HUDEP-2 (cell line): ENCODE data around the gene ZKSCAN5.

ENCODE experiments used
- DNase-seq, 76 experiments: peaks; one replicate each; lab custom pipeline; 2025; ENCODE audit not compliant: unreplicated experiment in 76 of 76; lab: John Stamatoyannopoulos, UW

Gene ZKSCAN5

DNA sequence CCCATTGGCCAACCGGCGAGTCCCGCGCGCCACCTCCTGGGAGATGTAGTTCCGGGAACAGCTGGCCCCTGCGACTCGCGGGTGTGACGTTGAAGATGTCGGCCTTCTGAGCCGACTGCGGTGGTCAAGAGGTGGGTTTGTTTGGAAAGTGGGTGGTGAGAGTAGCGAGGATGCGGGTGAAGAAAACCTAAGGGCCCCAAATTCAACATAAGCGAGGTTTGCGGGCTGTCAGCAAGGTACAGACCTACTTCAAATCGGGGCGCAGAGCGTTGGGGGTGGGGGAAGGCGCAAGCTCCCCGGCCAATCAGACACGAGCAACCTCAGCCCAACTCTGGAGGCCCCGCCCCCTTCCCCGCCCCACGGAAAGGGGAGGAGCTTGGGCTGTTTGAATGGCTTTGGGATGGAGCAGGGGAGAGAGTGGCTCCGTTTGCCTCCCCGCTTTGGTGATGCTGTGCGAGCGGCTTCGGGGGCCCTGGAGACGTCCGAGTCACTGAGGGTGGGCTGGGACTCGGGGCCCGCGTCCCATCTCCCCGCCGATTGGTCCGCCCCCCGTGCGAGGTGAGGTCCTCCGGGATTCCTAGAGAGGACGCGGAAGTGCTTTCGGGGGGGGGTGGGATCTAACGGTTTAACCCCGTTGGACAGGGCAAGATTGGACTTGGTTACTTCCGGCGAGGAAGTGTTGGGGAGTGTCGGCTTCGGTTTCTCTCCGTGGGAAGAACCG is at the start of gene ZKSCAN5:
Gene ZKSCAN5, plus strand, starts transcription at position 60 of the 721 bp plus-strand sequence. CDS start 1,383 bp downstream, outside the sequence.
- DNase-seq = peak; percentile 23 to 99 (median 93)

DNA sequence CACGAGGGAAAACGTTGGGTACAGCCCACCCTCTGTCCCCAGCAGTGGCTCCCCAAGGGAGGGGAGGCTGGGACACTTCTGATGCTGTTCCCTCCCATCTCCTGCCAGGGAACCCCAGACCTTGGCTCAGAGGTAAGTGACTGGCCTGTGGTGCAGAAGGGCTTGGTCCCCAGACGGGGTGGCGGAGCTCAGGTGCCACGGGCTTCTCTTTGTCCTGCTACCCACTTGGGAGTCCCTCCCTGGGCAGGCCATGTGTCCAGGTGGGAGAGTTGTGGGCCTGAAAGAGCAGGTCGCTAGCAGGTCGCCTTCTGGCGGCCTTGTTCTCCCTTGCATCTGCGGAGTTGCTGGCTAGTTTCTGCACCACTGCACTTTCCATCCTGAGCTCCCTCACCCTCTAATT is 48.6 kb upstream of the ZKSCAN5 start:
- DNase-seq = no peak

DNA sequence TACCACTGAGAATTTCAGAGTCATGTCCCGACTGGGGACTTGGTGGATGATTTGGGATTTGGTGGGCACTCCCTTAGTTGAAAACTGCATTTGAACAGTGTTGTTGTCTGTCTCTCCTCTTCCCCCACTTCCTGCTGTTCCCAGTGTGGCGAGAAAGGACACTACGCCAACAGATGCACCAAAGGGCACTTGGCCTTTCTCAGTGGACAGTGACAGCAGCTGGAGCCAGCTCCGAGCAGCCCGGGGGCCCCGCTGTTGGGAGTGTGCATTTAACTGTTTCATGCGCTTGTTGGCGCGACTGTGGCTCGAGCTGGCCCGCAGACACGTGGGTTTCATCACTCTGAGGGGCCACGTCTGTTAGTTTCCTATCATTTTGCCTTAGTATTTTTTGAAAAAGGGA is 48.2 kb upstream of the ZKSCAN5 start:
- DNase-seq = no peak

DNA sequence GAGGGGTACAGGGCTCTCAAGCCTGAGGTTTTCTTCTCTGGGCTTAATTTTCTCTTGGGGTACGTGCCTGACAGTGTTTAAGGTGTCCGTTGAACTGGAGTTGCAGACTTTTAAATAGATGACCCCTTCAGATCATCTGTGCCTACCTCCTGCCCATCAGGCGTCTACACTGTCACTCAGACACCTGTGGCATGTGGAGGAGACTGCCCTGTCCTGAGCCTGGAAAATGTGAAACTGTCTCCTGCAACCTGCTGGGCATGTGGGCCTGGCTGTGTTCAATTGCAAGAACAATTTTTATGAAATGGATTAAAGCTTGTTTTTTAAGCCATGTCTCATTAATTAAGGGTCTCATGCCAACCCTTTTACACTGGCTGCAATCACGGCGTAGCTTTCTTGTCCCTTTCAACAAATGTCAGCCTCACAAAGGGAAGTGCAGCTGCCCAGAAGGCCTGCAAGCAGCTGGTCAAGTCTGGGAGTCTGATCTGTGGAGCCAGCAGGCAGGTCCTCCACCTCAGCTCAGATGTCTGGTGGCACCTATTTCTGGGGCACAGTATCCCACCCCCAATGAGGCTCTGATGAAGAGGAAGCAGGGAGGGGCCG is 47.3 kb upstream of the ZKSCAN5 start:
- DNase-seq = no peak

DNA sequence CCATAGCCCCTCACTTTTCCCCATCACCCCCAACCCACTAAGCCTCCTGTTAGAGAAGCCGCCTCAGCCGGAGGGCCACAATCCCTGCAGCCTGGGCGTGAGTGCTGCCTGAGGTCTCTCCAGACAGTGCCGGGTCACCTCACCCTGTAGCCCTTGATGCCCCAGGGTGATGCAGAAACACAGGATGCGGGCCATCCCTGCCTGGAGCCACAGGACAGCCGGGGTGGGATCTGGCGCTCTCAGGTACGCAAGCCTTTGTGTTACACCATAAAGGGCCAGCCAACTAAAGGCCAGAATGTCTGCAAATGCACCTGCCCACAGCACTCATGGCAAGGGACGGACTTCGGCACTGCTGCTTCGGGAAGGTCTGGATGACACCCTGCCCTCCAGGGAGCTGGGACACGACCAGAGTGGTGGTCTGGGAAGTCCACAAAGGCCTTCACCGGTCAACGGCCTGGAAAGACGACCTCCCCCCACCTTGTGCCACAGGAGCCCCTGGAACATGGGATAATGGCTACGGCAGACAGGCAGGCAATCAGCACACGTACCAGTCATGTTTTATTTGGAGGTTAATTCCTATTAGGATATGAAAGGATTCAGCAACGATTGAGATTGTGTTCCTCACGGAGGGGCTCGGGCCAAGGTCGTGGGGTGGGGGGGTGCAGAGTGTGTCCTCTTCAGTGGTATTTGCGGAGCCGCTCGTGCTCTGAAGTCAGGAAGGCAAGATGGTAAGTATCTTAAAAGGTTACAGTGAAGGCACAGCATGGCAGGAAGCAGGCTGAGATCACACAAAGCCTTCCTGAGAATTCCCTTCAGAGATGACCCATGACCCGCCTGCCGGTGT is 46.6 kb upstream of the ZKSCAN5 start:
- no peak for DNase-seq

DNA sequence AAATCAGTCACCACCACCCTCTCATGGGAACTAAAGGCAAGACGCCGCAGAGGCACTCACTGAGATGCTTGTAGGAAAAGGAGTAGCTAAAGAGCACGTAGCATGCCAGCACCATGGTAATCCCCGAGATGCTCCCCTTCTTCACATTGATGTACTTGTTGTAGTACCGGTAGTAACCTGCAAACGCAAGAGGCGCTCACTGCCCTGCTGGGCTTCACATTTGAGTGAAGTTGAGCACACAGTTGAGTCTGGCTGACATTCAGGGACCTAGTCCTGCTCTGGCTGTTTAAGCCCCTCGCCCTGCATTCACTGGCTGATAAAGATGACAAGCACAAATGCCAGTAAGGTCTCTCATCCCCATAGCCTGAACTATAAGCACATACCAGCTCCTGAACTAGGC is 45.4 kb upstream of the ZKSCAN5 start:
- peak in 25 of 76 experiments; percentile 2 to 34 (median 11) for DNase-seq

DNA sequence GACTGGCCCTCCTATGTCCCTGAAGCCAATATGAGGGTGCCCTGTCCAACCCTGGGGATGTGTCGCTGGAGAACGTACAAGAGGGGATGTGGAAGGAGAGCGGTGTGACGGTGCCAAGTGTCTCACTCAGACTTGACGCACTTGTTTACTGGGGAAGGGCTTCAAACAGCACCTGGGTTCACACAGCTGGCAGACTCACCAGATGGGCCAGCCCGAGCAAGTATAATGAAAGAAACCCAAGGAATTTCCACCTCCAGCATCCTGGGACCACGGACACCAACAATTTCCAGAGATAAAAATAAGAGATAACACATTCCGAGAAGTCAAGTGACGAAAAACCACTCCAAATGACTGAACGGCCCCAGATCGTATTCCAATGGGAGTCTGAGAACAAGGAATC is 43.8 kb upstream of the ZKSCAN5 start:
- no peak for DNase-seq

DNA sequence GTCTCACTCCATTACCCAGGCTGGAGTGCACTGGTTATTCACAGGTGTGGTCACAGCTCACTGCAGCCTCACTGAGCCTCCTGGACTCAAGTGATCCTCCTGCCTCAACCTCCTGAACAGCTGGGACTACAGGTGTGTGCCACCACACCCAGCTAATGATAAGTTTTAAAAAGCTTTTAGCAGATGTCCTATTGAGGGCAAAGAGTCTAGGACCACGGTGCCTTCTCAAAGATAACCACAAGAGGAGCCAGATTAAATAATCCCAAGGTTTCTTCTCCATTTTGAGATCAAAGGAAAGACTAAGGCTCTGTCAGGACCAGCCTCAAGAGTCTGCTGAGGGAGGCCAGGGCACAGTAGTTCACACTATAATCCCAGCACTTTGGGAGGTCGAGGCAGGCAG is 43.2 kb upstream of the ZKSCAN5 start:
- DNase-seq = no peak

DNA sequence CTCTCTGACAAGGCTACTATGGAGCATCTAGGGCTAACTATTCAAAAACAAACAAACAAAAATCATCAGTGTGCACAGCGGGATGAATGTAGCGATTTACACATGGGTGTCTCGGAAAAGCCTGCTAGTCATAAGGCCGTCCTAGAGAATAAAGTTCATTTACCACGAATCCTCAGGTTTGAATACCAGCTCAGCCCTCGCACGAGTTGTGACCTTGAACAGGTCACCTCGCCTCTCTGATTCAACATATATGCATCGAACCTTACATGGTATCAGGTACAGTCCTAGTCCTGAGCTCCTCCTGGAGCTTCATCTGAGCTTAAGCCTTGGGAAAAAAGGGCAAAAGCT is 39.1 kb upstream of the ZKSCAN5 start:
- DNase-seq = peak in 1 of 76 experiments; percentile 32

DNA sequence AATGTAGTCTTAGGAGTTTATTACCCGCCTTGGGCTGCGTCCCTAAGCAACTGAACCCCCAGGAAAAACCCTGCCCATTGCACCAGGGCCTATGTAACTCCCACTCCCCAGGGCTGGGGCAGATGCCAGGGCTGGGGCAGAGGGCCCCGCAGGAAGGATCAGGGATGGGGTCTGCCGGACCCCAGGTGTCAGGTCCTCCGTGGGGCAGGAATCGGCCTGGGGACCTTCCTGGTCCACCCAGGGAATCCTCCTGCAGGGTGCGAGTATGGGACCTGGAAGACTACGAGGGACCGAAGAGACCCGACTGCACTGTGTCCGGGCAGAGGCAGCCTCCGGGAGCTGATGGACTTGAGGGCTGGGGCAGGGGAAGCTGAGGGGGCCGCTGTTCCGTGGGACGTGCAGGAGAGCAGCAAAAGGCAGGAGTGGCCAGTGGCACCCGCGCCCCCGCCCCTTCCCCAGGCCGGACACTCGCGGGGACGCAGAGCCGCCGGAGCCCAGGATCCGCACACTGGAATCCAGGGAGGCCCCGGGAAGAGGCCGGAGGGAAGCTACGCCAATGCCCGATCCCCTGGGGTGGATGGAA is 36.0 kb upstream of the ZKSCAN5 start:
- no peak for DNase-seq

DNA sequence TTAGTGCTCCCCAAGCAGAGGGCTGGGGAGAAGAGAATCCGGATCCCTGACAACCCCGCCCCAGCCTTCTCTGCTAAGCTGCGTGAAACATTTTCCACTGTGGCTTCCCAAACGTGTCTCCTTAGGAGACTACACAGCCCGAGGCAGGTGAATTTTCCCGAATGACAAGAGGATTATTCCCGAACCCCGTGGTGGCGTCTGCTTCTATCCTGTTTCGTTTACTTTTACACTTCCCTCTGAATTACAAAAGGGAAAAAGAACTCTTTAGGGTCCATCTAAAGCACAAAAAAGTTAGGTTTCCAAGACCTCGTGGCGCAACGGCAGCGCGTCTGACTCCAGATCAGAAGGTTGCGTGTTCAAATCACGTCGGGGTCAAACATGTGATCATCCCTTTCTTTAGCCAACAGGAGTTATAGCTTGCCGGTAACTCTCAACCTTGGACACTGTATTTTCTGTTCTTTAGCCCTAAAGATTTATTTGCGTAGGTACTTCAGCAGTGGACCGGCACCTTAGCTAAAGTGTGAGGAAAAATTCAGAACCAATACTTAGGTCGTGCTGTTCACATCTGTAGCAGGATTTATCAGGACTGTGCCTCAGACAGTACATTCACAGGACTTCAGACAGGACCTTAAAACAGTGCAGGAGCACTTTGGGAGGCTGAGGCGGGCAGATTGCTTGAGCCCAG is 34.9 kb upstream of the ZKSCAN5 start:
- DNase-seq = no peak

DNA sequence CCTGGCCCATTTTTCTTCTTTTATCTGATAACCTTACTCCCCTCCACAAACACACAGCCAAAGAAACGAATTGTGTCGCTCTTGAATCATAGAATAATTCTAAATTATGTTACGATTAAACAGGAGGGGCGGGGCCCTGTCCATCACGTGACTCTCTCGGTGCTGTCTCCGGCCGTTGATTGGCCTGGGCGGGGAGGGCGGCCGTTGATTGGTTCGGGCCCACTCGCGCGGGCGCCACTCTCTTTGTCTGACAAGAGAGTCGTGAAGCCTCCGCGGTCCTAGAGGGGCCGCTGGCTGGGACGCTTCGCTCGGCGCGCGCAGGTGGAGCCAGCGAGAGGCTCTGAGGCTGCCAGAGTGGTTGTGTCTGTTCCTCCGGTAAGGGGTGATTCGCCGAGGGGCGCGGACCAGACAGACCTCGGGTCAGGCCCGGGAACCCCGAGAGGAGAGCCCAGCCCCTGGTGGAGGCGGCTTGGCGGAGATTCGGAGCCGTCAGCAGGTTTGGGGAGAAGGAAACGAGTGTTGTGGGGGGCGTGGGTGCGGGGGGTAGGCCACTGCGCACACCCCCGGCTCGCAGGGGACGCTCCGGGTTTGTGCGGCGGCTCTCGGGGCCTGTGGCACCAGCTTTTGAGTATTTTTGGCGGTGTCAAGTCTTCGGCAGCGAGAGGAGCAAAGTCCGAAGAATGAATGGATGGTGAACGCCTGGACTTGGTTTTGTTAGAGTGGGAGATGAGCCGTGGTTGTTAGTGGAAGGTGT is 31.7 kb upstream of the ZKSCAN5 start, which contains the start of gene ZNF789:
Gene ZNF789, plus strand, starts transcription at position 330 of the 754 bp plus-strand sequence. CDS start 3,567 bp downstream, outside the sequence.
- DNase-seq = peak; percentile 29 to 98 (median 95)

DNA sequence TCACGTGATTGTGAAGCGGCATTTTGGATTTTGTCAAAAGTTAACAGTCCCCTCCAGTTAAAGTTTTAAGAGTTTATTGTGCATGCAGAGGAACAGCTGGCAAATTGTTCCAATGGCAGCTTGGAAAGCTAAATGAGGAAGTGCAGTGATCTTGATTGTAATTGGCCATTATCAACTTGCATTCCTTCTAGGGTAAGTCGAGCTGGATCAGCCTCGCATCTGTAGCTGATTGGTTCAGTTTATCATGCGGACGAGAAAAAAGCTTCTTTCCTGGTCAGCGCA is 31.2 kb upstream of the ZKSCAN5 start:
- DNase-seq = peak in 40 of 76 experiments; percentile 2 to 67 (median 28)

DNA sequence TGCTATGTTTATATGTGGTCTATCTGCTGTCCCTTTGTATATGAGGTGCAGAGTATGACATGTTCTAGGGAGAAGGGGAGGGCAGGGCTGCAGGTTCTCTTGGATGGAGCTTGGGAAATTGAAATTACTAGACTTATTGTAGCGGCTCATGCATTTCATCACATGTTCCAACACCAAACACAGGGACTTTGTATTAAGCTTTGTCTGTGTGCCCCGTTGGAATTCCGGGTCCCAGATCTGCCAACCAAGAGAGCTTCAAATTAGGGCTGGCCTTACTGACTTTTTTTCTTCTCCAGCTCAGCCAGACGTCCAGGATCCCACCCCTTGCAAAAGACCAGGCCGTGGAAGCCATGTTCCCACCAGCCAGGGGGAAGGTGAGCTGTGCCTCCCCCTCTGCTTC is 28.4 kb upstream of the ZKSCAN5 start:
- no peak for DNase-seq

DNA sequence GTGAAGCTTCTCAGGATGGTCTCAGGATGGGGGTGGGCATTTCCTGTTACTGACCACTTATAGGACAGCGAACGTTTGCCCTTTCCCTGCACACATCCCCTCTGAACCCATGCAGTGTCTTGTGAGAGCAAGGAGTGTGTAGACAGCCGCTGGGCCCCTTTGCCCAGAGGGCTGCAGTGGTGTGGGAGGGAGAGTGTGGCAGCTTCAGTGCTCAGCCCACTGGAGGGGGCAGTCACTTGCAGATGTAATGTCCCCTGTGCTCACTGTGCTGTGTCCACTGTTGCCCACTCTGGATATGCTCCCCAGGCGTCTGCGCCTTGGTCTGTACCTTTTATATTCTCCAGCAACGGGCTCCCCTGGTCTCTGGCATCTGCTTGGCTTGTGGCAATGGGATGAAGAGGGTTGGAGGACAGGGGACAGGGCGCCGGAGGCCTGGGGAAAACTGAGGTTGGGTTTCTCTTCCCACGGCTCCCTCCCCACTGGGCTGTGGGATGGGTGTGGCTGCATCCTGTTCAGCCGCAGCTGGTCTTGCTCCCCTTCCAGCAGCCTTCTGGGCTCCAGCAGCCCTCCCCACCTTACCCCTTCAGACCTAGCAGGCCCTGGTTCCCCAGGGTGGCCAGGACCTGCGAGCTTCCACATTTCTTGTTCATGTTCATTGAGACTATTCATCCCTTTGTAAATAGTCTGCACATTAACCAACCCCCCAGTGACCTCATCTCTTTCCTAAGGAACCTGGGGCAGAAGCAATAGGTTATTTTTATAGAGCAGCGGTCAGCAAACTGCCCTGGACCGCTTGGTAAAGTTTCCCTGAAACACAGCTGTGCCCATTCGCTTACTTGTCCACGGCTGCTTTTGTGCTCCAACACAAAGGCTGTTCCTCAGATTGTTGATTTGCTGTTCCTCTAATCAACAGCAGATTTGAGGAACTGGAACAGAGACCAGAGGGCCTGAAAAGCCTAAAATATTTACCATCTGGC is 25.7 kb upstream of the ZKSCAN5 start:
- no peak for DNase-seq

DNA sequence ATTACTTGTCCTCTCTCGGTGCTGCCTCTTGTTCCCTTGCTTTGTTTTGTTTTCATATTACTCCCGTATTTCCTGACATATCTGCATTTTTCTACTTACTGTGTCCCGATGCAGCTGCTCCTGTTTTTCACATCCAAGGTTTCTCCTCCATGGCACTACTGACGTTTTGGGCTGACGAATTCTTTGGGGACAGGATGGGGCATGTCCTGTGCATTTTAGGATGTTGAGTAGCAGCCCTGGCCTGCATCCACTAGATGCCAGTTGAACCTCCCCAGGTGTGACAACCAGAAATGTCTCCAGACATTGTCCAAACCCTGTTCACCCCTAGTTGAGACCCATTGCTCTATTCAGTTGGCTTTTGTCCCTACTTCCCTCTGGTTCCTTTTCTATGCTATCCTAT is 19.4 kb upstream of the ZKSCAN5 start:
- DNase-seq = no peak

DNA sequence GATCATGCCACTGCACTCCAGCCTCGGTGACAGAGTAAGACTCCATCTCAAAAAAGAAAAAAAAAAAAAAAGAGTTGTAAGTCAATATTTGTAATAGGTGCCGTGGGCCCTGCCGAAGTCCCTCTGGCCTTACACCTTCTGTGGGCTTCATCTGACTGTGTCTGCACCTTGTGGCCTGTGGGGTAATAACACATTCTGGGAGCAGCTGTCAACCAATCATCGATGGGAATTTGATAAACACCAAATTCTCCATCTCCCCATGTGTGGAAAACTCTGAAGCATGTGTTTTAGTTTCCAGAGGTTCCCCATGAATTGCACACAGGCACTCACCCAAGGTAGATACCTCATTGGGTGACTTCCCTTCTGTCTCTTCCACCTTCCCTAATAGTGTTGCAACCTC is 15.2 kb upstream of the ZKSCAN5 start:
- DNase-seq = no peak

DNA sequence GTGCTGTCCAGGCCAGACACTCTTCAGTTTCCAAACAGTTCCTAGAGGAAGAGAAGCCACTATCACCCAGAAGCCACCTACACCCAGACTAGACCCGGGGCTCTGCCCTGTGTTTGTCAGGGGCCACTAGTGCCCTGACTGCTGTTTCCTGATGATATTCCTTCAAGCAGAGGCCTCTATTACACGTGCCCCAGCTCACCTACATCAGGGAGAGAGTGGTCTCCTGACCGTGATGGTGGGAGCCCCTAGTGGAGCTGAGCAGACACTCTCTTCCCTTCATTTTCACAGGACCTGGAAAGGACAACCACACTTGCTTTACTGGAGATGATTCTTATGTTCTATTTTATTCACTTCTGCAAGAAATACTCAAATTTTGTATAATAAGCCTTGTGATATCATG is 13.6 kb upstream of the ZKSCAN5 start:
- no peak for DNase-seq

DNA sequence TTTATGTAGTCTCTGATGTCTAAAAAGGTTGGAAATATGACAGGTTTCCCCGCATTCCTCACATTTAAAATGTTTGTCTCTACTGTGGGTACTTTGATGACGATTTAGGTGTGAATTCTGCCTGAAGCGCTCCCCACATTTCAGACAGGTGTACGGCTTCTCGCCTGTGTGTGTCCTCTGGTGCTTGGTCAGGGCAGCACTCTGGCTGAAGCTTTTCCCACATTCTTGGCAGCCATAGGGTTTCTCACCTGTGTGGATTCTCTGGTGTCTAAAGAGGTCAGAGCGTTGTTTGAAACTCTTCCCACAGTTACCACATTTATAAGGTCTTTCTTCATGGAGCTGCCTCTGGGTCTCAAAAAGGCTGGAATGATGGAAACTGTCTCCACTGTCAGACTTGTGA is 10.6 kb upstream of the ZKSCAN5 start:
- DNase-seq = no peak
